Erythroblast (primary cell): Measurements from ENCODE around the gene RTN4.
"Not testable (repeated sequence)": the region's sequence is repeated elsewhere in the genome, so short reads cannot be mapped to it uniquely, and the experiment has no call there.

Experiments used
- DNase-seq, 2 experiments: peaks; one replicate each; lab custom pipeline; 2025; lab: John Stamatoyannopoulos, UW
- GATA1 ChIP-seq: IDR thresholded peaks from 2 replicates; pipeline ENCODE4 v1.6.1; 2011; ENCODE audit warnings: low read depth, mild to moderate bottlenecking, control low read depth, low read length, moderate library complexity
- POLR2A ChIP-seq: IDR thresholded peaks from 2 replicates; pipeline ENCODE4 v1.6.1; 2011; ENCODE audit warnings: mild to moderate bottlenecking, low read length

RTN4 gene

GRCh38 chr2:55057474-55057873, 7.2 kb upstream of the RTN4 start:
- DNase-seq: no peak
- TF ChIP-seq GATA1 (no peak), POLR2A (no peak)

GRCh38 chr2:55056024-55056521, 5.8 kb upstream of the RTN4 start:
- DNase-seq: peak; percentile 37 to 52
- TF ChIP-seq POLR2A (no peak), GATA1 (no peak)

- TF ChIP-seq POLR2A (no peak), GATA1 (no peak)
- DNase-seq: no peak
Observed at GRCh38 chr2:55054106-55054875, 4.0 kb upstream of the RTN4 start.

GRCh38 chr2:55053225-55053624, 3.0 kb upstream of the RTN4 start:
- not testable (repeated sequence) for DNase-seq

GRCh38 chr2:55052129-55053061, 2.1 kb upstream of the RTN4 start:
- peak in 1 of 2 experiments; percentile 35 for DNase-seq
- TF ChIP-seq POLR2A (no peak), GATA1 (no peak)

GRCh38 chr2:55051026-55051866, 995 bp upstream of the RTN4 start:
- DNase-seq: peak; percentile 72 to 87
- no peak for TF ChIP-seq POLR2A

GRCh38 chr2:55049821-55050099, 491 bp downstream of the RTN4 start:
- DNase-seq: no peak
- TF ChIP-seq GATA1 (no peak), POLR2A (no peak)

GRCh38 chr2:55049043-55049820, 1.0 kb downstream of the RTN4 start:
- TF ChIP-seq GATA1 (no peak), POLR2A (peak; percentile 64)
- DNase-seq: peak; percentile 82 to 89

- DNase-seq: peak; percentile 65 to 69
- TF ChIP-seq GATA1 (no peak), POLR2A (no peak)
Observed at GRCh38 chr2:55048508-55049042, 1.7 kb downstream of the RTN4 start.

- TF ChIP-seq POLR2A (no peak), GATA1 (no peak)
Observed at GRCh38 chr2:55047677-55048299, 2.5 kb downstream of the RTN4 start.

GRCh38 chr2:55045780-55046179, 4.5 kb downstream of the RTN4 start:
- DNase-seq: no peak
- TF ChIP-seq POLR2A: no peak
- TF ChIP-seq GATA1: no peak

More at GRCh38 chr2:55047677-55048299, 2.5 kb downstream of the RTN4 start:
- DNase-seq: peak; percentile 49 to 61

GRCh38 chr2:55043841-55044240, 6.4 kb downstream of the RTN4 start:
- no peak for DNase-seq
- no peak for TF ChIP-seq POLR2A

GRCh38 chr2:55038428-55038827, 11.8 kb downstream of the RTN4 start:
- no peak for TF ChIP-seq GATA1
- no peak for TF ChIP-seq POLR2A
- DNase-seq: peak in 1 of 2 experiments; percentile 19

GRCh38 chr2:55035716-55036115, 14.5 kb downstream of the RTN4 start:
- TF ChIP-seq POLR2A (no peak), GATA1 (no peak)
- no peak for DNase-seq
